GM20000 (cell line): ENCODE measurements around the gene DHFR.
A peak's percentile ranks its signal among the peaks of the same experiment; 100 is the strongest.

Source experiments
- DNase-seq: peaks from one replicate; pipeline ENCODE4 v3.0.0; 2012; ENCODE audit warnings: low spot score
- CTCF ChIP-seq: IDR thresholded peaks from 2 replicates; pipeline ENCODE4 v1.5.1; 2012; ENCODE audit warnings: mild to moderate bottlenecking, control low read depth; ENCODE audit errors: extremely low read depth, missing control alignments

Gene DHFR

GRCh38 chr5:80618438-80618837 lies 36.3 kb downstream of the DHFR start:
- no peak for TF ChIP-seq CTCF
- no peak for DNase-seq

GRCh38 chr5:80615266-80615914 lies 39.4 kb downstream of the DHFR start:
- DNase-seq = no peak
- TF ChIP-seq CTCF = no peak

GRCh38 chr5:80609692-80610091 lies 45.1 kb downstream of the DHFR start:
- DNase-seq = no peak
- no peak for TF ChIP-seq CTCF

- no peak for DNase-seq
Measured at GRCh38 chr5:80608731-80609130, 46.1 kb downstream of the DHFR start.

GRCh38 chr5:80607832-80608231 lies 47.0 kb downstream of the DHFR start:
- DNase-seq = peak; percentile 32
- no peak for TF ChIP-seq CTCF

More at GRCh38 chr5:80608731-80609130, 46.1 kb downstream of the DHFR start:
- no peak for TF ChIP-seq CTCF

- DNase-seq = no peak
- no peak for TF ChIP-seq CTCF
Measured at GRCh38 chr5:80607343-80607742, 47.4 kb downstream of the DHFR start.

- no peak for DNase-seq
- no peak for TF ChIP-seq CTCF
Measured at GRCh38 chr5:80600943-80601693, 53.7 kb downstream of the DHFR start.
